Esophagus muscularis mucosa (tissue), 4 donors: ENCODE measurements around the gene THAP10. TPM values are rescaled to one million over a fixed set of nuclear protein-coding genes. Genes with fewer than 3 reads are reported as not detected.
A peak's percentile ranks its signal among the peaks of the same experiment; 100 is the strongest.

Source experiments
- DNase-seq: peaks from one replicate; pipeline ENCODE4 v3.0.0-alpha.2; 2017; ENCODE audit errors: extremely low spot score
- H3K27ac ChIP-seq, 4 donors: fragments of 200-600 bp; sonication (generic); replicated peaks in 1 of 4; 1 replicate in 3 of 4; 2 replicates in 1 of 4; pipeline ENCODE4 v1.5.1; 2016 to 2019; ENCODE audit warnings: mild to moderate bottlenecking in 1 of 4
- H3K27me3 ChIP-seq, 4 donors: fragments of 200-600 bp; sonication (generic); one replicate each; pipeline versions ENCODE4 v1.5.1 to v1.6.0; 2016 to 2019
- H3K36me3 ChIP-seq, 4 donors: fragments of 200-600 bp; sonication (generic); one replicate each; pipeline ENCODE4 v1.5.1; 2016 to 2019
- H3K4me1 ChIP-seq, 4 donors: fragments of 200-600 bp; sonication (generic); one replicate each; pipeline ENCODE4 v1.5.1; 2016 to 2019
- H3K4me3 ChIP-seq, 4 donors: fragments of 200-600 bp; sonication (generic); 1 replicate in 2 of 4; 2 replicates in 2 of 4; pipeline ENCODE4 v1.5.1; 2016 to 2019; ENCODE audit warnings: mild to moderate bottlenecking in 4 of 4, moderate library complexity in 1 of 4
- H3K9me3 ChIP-seq, 4 donors: fragments of 200-600 bp; sonication (generic); 1 replicate in 3 of 4; 2 replicates in 1 of 4; pipeline ENCODE4 v1.5.1; 2016 to 2019
- EP300 ChIP-seq: sonication (generic); formaldehyde crosslinking; IDR thresholded peaks from one replicate; pipeline ENCODE4 v1.6.1; 2017; ENCODE audit warnings: antibody characterized with exemption
- POLR2A ChIP-seq: fragments of 450-650 bp; IDR thresholded peaks from one replicate; pipeline ENCODE4 v1.6.1; 2017; ENCODE audit warnings: antibody characterized with exemption, moderate library complexity, mild to moderate bottlenecking, low read depth
- POLR2AphosphoS5 ChIP-seq, 2 donors: sonication (generic); formaldehyde crosslinking; IDR thresholded peaks; one replicate each; pipeline ENCODE4 v1.6.1; 2017; ENCODE audit warnings: antibody characterized with exemption in 2 of 2
- WGBS: methylation state at CpG from one replicate; pipeline ENCODE4 v1.1.5; 2018; 5-methylcytosine and 5-hydroxymethylcytosine counted together
- intact Hi-C: fragments of 100-400 bp; cut with DNase I; formaldehyde crosslinking; loops from one replicate; pipeline ENCODE4 v1.15.1; 2023
- total RNA-seq, 4 donors: library from RNA; depleted of rRNA; stranded (reverse); fragments of >200 nt; gene quantifications; one replicate each; pipeline versions ENCODE4 v1.1.0 to v1.2.1, GENCODE V29; 2016
- TF ChIP-seq, protein P1 (sequence below), 3 experiments: fragments of 200-600 bp in 2 of 3; fragments of 450-650 bp in 1 of 3; sonication (generic) in 2 of 3; IDR thresholded peaks; one replicate each; pipeline ENCODE4 v1.5.1; 2017 to 2019; ENCODE audit warnings: antibody characterized with exemption in 3 of 3, mild to moderate bottlenecking in 2 of 3, moderate library complexity in 1 of 3

The THAP10 gene
- total RNA-seq, 4 donors from 2014 or later, result 1.3 to 3.4 (median 2.5) TPM

DNA sequence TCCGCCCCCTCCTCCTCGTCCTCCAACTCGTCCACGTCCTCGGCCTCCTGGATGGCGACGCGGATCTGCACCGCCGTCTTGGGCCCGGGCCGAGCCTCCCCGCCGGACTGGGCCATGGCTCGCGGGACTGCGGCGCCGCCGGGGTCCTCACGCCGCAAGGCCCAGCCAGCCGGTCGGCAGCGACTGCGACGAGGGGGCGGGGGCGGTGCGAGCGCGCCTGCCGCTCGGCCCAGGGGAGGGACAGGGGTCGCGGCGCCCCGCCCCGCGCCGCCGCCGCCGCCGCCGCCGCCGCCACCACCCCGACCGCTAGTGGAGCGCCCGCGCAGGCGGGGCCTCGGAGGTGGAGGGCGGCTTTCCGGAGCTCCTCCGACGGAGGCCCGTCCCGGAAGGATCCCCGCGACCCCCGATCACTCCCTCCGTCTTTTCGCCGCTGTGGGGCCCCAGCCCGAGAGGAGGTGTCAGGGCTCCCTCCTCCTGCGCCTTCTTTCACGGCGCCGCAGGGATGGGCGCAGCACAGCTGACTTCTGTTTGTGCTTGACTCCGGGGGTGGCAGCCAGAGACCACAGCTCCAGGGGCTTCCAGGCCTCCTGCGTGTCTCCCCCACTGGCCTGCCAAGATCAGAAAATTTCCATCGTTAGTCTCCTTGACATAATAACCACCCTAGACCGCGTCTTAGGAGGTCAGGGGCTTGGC lies 38.1 kb downstream of the THAP10 start, which contains the start of gene LARP6:
Gene LARP6, minus strand, starts transcription at position 185 of the 693 bp plus-strand sequence. Its CDS starts 69 bp downstream, at position 116.
- DNase-seq, result peak; percentile 91

DNA sequence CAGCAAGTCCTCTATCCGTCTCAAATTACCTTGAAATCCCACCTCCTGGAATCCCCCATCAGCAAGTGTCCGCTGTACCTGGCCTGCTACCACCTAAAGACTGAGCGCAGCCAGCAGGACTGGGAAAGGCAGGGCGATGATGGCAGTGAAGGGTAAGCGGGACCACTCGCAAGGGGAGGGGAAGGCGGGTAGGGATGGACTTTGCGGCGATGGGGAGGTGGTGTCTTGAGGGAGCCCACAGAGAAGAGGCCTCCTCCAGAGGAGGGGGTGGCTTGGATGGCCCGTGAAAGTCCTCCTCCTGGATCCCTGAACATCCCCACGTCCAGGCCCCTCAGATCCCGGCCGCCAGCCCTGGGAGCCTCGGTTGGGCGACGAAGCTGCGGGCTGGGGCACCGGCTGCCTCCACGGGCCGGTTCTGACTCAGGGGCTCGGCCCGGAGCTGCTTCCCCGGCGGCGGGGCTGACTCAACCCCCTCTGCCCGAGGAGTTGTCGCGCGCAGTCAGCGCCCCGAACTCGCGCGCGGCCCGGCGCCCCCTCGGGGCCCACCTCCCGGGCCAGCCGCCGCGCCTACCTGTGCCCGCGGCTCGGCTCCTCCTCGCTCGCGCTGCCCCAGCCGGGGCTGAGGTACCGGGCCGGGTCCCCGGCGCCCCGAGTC lies 38.8 kb downstream of the THAP10 start:
- H3K9me3 ChIP-seq, result no peaks in the 10 kb centered on the region
- no peaks in the 10 kb centered on the region for H3K27me3 ChIP-seq
- DNase-seq, result no peak
- peak overlapping the region; percentile 89 to 93 (median 90) for H3K27ac ChIP-seq
- TF ChIP-seq EP300 (no peak), POLR2AphosphoS5 (IDR thresholded peaks at IDR 0.05) (no peak), POLR2A (no peak)
- TF ChIP-seq, protein P1, sequence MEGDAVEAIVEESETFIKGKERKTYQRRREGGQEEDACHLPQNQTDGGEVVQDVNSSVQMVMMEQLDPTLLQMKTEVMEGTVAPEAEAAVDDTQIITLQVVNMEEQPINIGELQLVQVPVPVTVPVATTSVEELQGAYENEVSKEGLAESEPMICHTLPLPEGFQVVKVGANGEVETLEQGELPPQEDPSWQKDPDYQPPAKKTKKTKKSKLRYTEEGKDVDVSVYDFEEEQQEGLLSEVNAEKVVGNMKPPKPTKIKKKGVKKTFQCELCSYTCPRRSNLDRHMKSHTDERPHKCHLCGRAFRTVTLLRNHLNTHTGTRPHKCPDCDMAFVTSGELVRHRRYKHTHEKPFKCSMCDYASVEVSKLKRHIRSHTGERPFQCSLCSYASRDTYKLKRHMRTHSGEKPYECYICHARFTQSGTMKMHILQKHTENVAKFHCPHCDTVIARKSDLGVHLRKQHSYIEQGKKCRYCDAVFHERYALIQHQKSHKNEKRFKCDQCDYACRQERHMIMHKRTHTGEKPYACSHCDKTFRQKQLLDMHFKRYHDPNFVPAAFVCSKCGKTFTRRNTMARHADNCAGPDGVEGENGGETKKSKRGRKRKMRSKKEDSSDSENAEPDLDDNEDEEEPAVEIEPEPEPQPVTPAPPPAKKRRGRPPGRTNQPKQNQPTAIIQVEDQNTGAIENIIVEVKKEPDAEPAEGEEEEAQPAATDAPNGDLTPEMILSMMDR (IDR thresholded peaks at IDR 0.05), result no peak
- H3K4me1 ChIP-seq, result peaks cover 40 to 61% (median 51%) of the 10 kb centered on the region in 4 donors
- peaks cover 0 to 9% (median 4%) of the 10 kb centered on the region in 4 donors for H3K36me3 ChIP-seq
- intact Hi-C loops, result no loop called here
- peak overlapping the region; percentile 78 to 86 (median 80) for H3K4me3 ChIP-seq
- WGBS, result 16% methylated on average over 9 of the region's 54 CpGs

More for the DNA sequence above, 38.1 kb downstream of the THAP10 start, which contains the start of gene LARP6:
- H3K9me3 ChIP-seq, result no peaks in the 10 kb centered on the region
- H3K27ac ChIP-seq, result peak within 1 kb of the TSS; percentile 89 to 93 (median 90)
- peak within 1 kb of the TSS; percentile 78 to 86 (median 80) for H3K4me3 ChIP-seq
- intact Hi-C loops, result no loop called here
- TF ChIP-seq POLR2A, result peak; percentile 34
- TF ChIP-seq POLR2AphosphoS5 (IDR thresholded peaks at IDR 0.05), result peak; percentile 45 to 80
- no peak for TF ChIP-seq EP300
- TF ChIP-seq, protein P1 (IDR thresholded peaks at IDR 0.05), result no peak
- H3K27me3 ChIP-seq, result no peaks in the 10 kb centered on the region
- 3% methylated on average over 3 of the region's 78 CpGs for WGBS
- H3K36me3 ChIP-seq, result peaks cover 0 to 9% (median 4%) of the 10 kb centered on the region in 4 donors
- peaks cover 42 to 66% (median 54%) of the 10 kb centered on the region in 4 donors for H3K4me1 ChIP-seq

DNA sequence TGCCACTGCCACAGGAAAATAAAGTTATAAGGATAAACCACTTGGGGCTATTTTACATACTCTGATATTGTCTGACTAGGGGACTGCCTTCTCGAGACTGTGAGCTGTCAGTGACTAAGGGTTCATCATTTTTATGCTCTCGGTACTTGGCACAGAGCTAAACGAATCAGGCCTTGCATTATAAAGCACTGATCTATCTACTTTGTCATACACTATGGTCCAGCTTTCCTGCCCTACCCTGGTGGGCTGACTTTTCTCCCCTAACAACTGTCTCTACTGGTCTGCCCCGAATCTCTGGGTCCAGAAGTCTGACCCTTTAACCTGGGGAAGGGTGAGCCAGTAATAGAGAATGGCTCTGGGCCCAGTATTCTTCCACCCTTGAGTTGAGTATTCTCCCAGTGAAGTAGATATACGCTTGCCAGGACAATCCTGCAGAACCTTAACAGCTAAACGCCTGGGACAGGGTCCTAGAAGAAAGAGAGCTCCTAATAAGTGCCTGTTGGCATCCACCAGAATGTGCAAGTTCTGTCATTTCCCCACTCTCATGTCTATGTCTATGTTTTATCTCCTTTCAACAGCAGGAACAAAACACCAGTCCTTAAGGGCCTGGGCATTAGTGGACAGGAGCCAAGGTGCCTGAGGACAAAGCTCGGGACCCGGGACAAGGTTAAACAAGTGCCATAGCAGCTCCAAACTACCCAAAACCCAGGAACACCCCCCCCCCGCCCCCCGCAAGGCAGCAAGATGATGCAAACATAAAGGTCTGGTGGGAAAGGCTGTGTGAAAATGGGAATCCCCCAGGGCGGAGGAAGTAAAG lies 39.5 kb downstream of the THAP10 start:
- Histone ChIP-seq H3K27ac (peak overlapping the region; percentile 89 to 93 (median 90)), H3K27me3 (no peaks in the 10 kb centered on the region), H3K9me3 (no peaks in the 10 kb centered on the region), H3K4me1 (peaks cover 40 to 55% (median 46%) of the 10 kb centered on the region in 4 donors), H3K4me3 (peak overlapping the region; percentile 78 to 86 (median 80)), H3K36me3 (peaks cover 0 to 9% (median 4%) of the 10 kb centered on the region in 4 donors)
- 51% methylated on average over 11 of the region's 11 CpGs for WGBS
- intact Hi-C loops, result no loop called here
- no peak for TF ChIP-seq POLR2AphosphoS5 (IDR thresholded peaks at IDR 0.05)
- TF ChIP-seq EP300, result no peak
- TF ChIP-seq, protein P1 (IDR thresholded peaks at IDR 0.05), result no peak
- TF ChIP-seq POLR2A, result no peak
- no peak for DNase-seq

DNA sequence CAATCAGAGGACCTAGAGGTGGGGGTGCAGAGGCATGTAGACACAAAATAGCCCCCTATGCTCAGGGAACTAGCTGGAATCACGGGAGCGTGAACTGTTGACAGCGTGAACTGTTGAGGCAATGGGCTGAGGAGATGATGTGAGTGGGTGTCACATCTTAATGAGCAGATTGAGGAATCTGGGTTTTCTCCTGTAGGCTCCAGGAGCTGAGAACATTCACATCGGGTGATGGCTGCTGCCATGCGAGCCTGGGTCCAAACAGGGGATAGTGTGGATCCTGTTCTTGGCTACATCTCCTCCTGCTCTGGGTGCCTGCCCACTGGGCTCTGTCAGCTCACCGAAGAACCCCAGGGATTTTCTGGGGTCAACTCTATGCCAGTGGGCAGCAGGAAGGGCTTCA lies 40.3 kb downstream of the THAP10 start:
- no peak for DNase-seq
- Histone ChIP-seq H3K36me3 (peaks cover 0 to 9% (median 4%) of the 10 kb centered on the region in 4 donors), H3K27me3 (no peaks in the 10 kb centered on the region), H3K27ac (peak overlapping the region in 3 of 4 donors; percentile 33 to 93 (median 91)), H3K4me1 (peaks cover 34 to 46% (median 38%) of the 10 kb centered on the region in 4 donors), H3K4me3 (peak overlapping the region in 1 of 4 donors; percentile 86), H3K9me3 (no peaks in the 10 kb centered on the region)
- TF ChIP-seq POLR2AphosphoS5 (IDR thresholded peaks at IDR 0.05), result no peak
- no peak for TF ChIP-seq POLR2A
- TF ChIP-seq, protein P1 (IDR thresholded peaks at IDR 0.05), result no peak
- TF ChIP-seq EP300, result no peak
- 98% methylated on average over 6 of the region's 6 CpGs for WGBS
- intact Hi-C loops, result no loop called here
